Breast epithelium (tissue), 3 donors: ENCODE data around the gene RPP21.

Experiments used
- POLR2A ChIP-seq: fragments of 450-650 bp; IDR thresholded peaks from one replicate; pipeline ENCODE4 v1.6.1; 2016; ENCODE audit warnings: antibody characterized with exemption, mild to moderate bottlenecking, moderate library complexity
- TF ChIP-seq, protein P1 (sequence below), 3 donors: fragments of 450-650 bp; IDR thresholded peaks; one replicate each; pipeline ENCODE4 v1.5.1; 2016 to 2017; ENCODE audit warnings: antibody characterized with exemption in 3 of 3, mild to moderate bottlenecking in 3 of 3, moderate library complexity in 3 of 3

DNA sequence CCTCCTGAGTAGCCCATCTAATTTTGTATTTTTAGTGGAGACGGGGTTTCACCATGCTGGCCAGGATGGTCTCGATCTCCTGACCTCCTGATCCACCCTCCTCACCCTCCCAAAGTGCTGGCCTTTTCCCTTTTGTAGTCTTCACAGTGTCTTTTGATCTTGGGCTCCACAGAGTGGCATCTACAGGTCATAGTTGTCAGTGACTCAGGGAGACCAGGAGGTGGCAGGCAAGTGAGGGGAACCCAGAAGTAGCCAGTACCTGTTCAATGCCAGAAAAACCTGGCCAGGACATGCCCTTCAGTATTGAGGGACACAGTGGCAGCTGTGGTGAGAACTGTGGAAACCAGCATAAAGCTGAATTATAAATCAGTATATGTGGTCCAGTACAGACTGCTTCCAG, 19.6 kb downstream of the RPP21 start:
- TF ChIP-seq, protein P1, sequence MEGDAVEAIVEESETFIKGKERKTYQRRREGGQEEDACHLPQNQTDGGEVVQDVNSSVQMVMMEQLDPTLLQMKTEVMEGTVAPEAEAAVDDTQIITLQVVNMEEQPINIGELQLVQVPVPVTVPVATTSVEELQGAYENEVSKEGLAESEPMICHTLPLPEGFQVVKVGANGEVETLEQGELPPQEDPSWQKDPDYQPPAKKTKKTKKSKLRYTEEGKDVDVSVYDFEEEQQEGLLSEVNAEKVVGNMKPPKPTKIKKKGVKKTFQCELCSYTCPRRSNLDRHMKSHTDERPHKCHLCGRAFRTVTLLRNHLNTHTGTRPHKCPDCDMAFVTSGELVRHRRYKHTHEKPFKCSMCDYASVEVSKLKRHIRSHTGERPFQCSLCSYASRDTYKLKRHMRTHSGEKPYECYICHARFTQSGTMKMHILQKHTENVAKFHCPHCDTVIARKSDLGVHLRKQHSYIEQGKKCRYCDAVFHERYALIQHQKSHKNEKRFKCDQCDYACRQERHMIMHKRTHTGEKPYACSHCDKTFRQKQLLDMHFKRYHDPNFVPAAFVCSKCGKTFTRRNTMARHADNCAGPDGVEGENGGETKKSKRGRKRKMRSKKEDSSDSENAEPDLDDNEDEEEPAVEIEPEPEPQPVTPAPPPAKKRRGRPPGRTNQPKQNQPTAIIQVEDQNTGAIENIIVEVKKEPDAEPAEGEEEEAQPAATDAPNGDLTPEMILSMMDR (IDR thresholded peaks at IDR 0.05) = no peak
- no peak for TF ChIP-seq POLR2A
